ENCODE data around the gene DDX1. TPM values are rescaled to one million over a fixed set of nuclear protein-coding genes. Genes with fewer than 3 reads are reported as not detected.

DDX1 gene
- total RNA-seq, 1 experiment from 2014 or later, result 154 TPM

- ChIA-PET POLR2A (ENCODE audit: low non-redundant PET) (no interaction called here), CTCF (interaction anchor here (0.6 kb wide), 1 partner anchor 187 kb away, joined by 3 read pairs; no protein-coding TSS in a partner anchor)
- BruUV-seq (replicated peaks), result no TSS peak
- H3K9me3 ChIP-seq (ENCODE audit: low read depth, low read length, poor library complexity, severe bottlenecking), result no peaks in the 10 kb centered on the region
- H3K36me3 ChIP-seq (ENCODE audit: insufficient read depth, low read length, poor library complexity, severe bottlenecking), result peaks cover 32% of the 10 kb centered on the region
- peak; percentile 79 for DNase-seq (ENCODE audit: low spot score)
- H3K27me3 ChIP-seq (replicated peaks; ENCODE audit: insufficient read depth, low read depth, low read length, poor library complexity), result no peaks in the 10 kb centered on the region
- H3K4me1 ChIP-seq (ENCODE audit: insufficient read depth, low read length, poor library complexity, severe bottlenecking), result peaks cover 9% of the 10 kb centered on the region
- no peak overlapping the region for H3K27ac ChIP-seq (ENCODE audit: low read depth, low read length, poor library complexity, severe bottlenecking)
- intact Hi-C loops (cut with micrococcal nuclease; ENCODE audit: unreplicated experiment), result loop anchor here (1.0 to 10.0 kb wide), 6 partner anchors 110 to 1118 kb away; partner anchors contain the start of gene MYCN
- H3K4me3 ChIP-seq (ENCODE audit: low read depth, low read length, poor library complexity, severe bottlenecking), result no peak overlapping the region
- no peak for TF ChIP-seq EZH2 (IDR thresholded peaks at IDR 0.05; ENCODE audit: borderline replicate concordance, low read depth, low read length, poor library complexity, severe bottlenecking)
- peak; percentile 92 for TF ChIP-seq CTCF (conservative IDR thresholded peaks at IDR 0.05; ENCODE audit: low read depth, low read length)
These were observed 45.5 kb downstream of the DDX1 start for GRCh38 chr2:15636972-15637785.

GRCh38 chr2:15638720-15639119, 47.1 kb downstream of the DDX1 start:
- TF ChIP-seq CTCF (conservative IDR thresholded peaks at IDR 0.05; ENCODE audit: low read depth, low read length) (no peak), EZH2 (IDR thresholded peaks at IDR 0.05; ENCODE audit: borderline replicate concordance, low read depth, low read length, poor library complexity, severe bottlenecking) (no peak)
- ChIA-PET POLR2A (ENCODE audit: low non-redundant PET) (no interaction called here), CTCF (interaction anchor here (0.5 kb wide), 1 partner anchor 17 kb away, joined by 4 read pairs; no protein-coding TSS in a partner anchor)
- no peaks in the 10 kb centered on the region for H3K9me3 ChIP-seq (ENCODE audit: low read depth, low read length, poor library complexity, severe bottlenecking)
- H3K4me3 ChIP-seq (ENCODE audit: low read depth, low read length, poor library complexity, severe bottlenecking), result no peak overlapping the region
- H3K36me3 ChIP-seq (ENCODE audit: insufficient read depth, low read length, poor library complexity, severe bottlenecking), result peaks cover 17% of the 10 kb centered on the region
- H3K4me1 ChIP-seq (ENCODE audit: insufficient read depth, low read length, poor library complexity, severe bottlenecking), result peaks cover 9% of the 10 kb centered on the region
- intact Hi-C loops (cut with micrococcal nuclease; ENCODE audit: unreplicated experiment), result loop anchor here (5.0 to 10.0 kb wide), 5 partner anchors 109 to 1116 kb away; partner anchors contain the start of gene MYCN
- BruUV-seq (replicated peaks), result no TSS peak
- no peaks in the 10 kb centered on the region for H3K27me3 ChIP-seq (replicated peaks; ENCODE audit: insufficient read depth, low read depth, low read length, poor library complexity)
- no peak for DNase-seq (ENCODE audit: low spot score)
- H3K27ac ChIP-seq (ENCODE audit: low read depth, low read length, poor library complexity, severe bottlenecking), result no peak overlapping the region

GRCh38 chr2:15639323-15640251, 47.9 kb downstream of the DDX1 start:
- peaks cover 9% of the 10 kb centered on the region for H3K4me1 ChIP-seq (ENCODE audit: insufficient read depth, low read length, poor library complexity, severe bottlenecking)
- peaks cover 8% of the 10 kb centered on the region for H3K36me3 ChIP-seq (ENCODE audit: insufficient read depth, low read length, poor library complexity, severe bottlenecking)
- no peaks in the 10 kb centered on the region for H3K27me3 ChIP-seq (replicated peaks; ENCODE audit: insufficient read depth, low read depth, low read length, poor library complexity)
- no peak for DNase-seq (ENCODE audit: low spot score)
- no peak overlapping the region for H3K27ac ChIP-seq (ENCODE audit: low read depth, low read length, poor library complexity, severe bottlenecking)
- ChIA-PET CTCF (no interaction called here), POLR2A (ENCODE audit: low non-redundant PET) (no interaction called here)
- H3K9me3 ChIP-seq (ENCODE audit: low read depth, low read length, poor library complexity, severe bottlenecking), result no peaks in the 10 kb centered on the region
- no peak overlapping the region for H3K4me3 ChIP-seq (ENCODE audit: low read depth, low read length, poor library complexity, severe bottlenecking)
- BruUV-seq (replicated peaks), result no TSS peak
- TF ChIP-seq CTCF (conservative IDR thresholded peaks at IDR 0.05; ENCODE audit: low read depth, low read length), result no peak
- no peak for TF ChIP-seq EZH2 (IDR thresholded peaks at IDR 0.05; ENCODE audit: borderline replicate concordance, low read depth, low read length, poor library complexity, severe bottlenecking)
- intact Hi-C loops (cut with micrococcal nuclease; ENCODE audit: unreplicated experiment), result loop anchor here (5.0 to 10.0 kb wide), 5 partner anchors 108 to 1115 kb away; partner anchors contain the start of gene MYCN
